HG03280 (cell line): ENCODE measurements around the gene PEPD.

ENCODE experiments used
- ATAC-seq: cut with Tn5 transposase; IDR thresholded peaks from one replicate; pipeline ENCODE4 v1.9.1; 2021; ENCODE audit warnings: mild to moderate bottlenecking, moderate library complexity; ENCODE audit not compliant: unreplicated experiment

The PEPD gene

GRCh38 chr19:33442706-33443105 lies 78.9 kb downstream of the PEPD start:
- no peak for ATAC-seq

- ATAC-seq = no peak
These were observed 79.8 kb downstream of the PEPD start for GRCh38 chr19:33441828-33442227.

- ATAC-seq = no peak
These were observed 80.3 kb downstream of the PEPD start for GRCh38 chr19:33441277-33441699.

GRCh38 chr19:33440682-33441081 lies 80.9 kb downstream of the PEPD start:
- ATAC-seq = no peak

GRCh38 chr19:33440241-33440640 lies 81.3 kb downstream of the PEPD start:
- ATAC-seq = no peak

- no peak for ATAC-seq
These were observed 82.4 kb downstream of the PEPD start for GRCh38 chr19:33438987-33439781.

- ATAC-seq = no peak
These were observed 83.5 kb downstream of the PEPD start for GRCh38 chr19:33437821-33438671.

GRCh38 chr19:33437393-33437820 lies 84.2 kb downstream of the PEPD start:
- no peak for ATAC-seq

GRCh38 chr19:33436360-33437345 lies 84.9 kb downstream of the PEPD start:
- ATAC-seq = no peak

- ATAC-seq = no peak
These were observed 85.8 kb downstream of the PEPD start for GRCh38 chr19:33435706-33436359.

GRCh38 chr19:33434886-33435705 lies 86.5 kb downstream of the PEPD start:
- no peak for ATAC-seq

- no peak for ATAC-seq
These were observed 87.3 kb downstream of the PEPD start for GRCh38 chr19:33434069-33434885.

- no peak for ATAC-seq
These were observed 89.0 kb downstream of the PEPD start for GRCh38 chr19:33432446-33433170.

- no peak for ATAC-seq
These were observed 89.6 kb downstream of the PEPD start for GRCh38 chr19:33432015-33432414.

- no peak for ATAC-seq
These were observed 90.8 kb downstream of the PEPD start for GRCh38 chr19:33430674-33431277.

- ATAC-seq = no peak
These were observed 91.5 kb downstream of the PEPD start for GRCh38 chr19:33429891-33430673.
